ENCODE data around the gene LTBR. TPM values are rescaled to one million over a fixed set of nuclear protein-coding genes. Genes with fewer than 3 reads are reported as not detected.
"Not testable (repeated sequence)": the region's sequence is repeated elsewhere in the genome, so short reads cannot be mapped to it uniquely, and the experiment has no call there.

Gene LTBR
- total RNA-seq, result 28.2 TPM

DNA sequence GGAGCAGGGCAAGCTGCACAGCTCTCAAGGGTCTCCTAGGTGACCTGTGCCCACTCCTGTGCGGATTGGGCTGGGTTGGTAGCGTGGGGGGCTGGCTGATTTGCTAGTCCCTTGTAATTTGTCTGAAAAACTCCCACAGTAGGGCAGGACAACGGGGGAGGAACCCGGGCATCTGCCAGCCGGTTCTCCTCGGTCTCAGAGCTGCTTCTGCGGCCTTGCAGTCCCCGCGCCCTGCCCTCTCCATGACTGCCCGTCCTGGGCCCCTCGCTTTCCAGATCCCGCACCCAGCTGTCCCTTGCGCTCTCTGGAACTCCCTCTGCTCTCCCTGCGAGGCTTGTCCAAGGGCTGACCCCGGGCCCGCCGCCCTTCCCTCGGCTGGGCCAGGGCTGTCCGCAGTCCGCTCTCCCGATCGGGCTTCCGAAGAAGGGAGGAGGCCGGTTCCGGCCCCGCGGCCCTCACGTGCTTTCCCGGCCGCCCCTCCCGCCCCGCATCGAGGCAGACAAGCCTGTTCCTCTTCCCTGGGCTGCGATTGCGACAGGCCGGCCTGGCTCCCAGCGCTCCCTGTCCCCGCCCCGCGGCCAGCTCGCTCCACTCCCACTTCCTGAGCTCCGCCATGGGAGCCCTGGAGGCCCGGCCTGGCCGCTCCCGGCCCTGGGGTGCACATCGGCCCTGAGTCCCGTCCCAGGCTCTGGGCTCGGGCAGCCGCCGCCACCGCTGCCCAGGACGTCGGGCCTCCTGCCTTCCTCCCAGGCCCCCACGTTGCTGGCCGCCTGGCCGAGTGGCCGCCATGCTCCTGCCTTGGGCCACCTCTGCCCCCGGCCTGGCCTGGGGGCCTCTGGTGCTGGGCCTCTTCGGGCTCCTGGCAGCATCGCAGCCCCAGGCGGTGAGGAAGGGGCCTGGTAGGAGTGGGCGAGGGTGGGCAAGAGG, at the start of gene LTBR:
Gene LTBR (plus strand): TSS at position 591 of the 927 bp plus-strand sequence. CDS start 197 bp downstream, at position 788.
- peak; percentile 80 for DNase-seq

DNA sequence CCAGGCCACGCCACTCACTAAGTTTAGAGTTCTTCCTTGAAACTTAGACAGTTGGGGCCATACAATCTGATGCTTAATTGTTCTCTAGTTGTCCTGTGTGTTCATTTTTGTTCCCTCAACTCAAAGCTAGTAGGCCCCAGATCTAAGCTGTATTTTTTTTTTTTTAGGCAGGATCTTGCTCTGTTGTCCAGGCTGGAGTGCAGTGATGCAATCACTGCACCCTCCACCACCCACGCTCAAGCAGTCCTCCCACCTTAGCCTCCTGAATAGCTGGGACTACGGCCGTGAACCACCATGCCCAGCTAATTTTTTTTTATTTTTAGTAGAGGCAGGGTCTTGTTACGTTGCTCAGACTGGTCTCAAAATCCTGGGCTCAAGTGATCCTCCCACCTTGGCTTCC, 49.6 kb upstream of the LTBR start:
- no peak for DNase-seq

DNA sequence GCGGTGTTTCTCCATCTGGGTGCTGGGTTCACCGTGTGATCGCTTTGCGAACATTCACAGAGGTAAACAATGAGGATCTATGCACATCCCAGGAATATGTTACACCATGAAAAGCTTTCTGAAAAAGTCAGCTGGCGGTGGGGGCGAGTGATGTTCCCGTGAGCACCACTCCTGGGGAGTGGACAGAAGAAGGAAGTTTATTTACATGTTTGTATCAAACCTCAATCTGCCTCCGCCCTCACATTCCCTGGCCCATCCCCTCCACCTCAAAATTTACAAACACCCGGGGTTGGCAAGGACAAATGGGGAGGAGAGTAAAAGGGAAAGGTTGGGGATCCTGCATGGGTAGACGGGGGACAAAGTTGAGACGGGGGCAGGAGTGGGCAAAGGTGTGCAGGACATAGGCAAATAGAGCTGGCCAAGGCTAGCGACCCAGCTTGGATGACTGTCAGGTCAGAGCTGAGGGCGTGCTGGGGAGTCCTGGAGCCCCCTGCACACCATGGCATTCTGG, 49.0 kb upstream of the LTBR start:
- DNase-seq, result no peak

DNA sequence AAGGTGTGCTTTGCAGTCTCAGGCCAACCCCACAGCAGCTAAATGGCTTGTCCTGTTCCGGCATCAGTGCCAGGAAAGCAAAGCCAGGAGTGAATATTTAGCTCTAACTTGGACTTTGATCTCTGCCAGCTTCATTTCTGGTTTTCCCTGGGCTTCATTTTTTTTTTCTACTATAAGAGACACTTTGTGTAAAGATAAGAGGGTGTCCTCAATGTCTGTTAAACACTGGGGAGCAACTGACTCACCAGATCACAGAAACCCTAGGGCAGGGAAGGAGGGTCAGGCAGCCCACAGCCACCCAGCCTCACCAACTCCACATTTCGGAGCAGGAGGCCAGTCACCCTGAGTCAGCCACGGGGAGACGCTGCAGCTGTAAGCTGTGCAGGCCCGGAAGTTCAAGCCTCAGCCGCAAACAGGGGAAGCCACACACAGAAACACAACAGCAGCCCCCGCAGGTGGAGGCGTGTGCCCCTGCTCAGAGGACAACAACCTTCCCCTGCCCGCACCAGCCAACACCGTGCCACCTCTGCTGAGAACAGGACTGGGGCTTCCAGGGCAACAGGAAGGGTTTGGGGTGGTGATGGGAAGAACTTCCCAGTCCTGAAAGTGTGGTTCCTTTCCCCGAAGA, 48.4 kb upstream of the LTBR start:
- DNase-seq, result no peak

DNA sequence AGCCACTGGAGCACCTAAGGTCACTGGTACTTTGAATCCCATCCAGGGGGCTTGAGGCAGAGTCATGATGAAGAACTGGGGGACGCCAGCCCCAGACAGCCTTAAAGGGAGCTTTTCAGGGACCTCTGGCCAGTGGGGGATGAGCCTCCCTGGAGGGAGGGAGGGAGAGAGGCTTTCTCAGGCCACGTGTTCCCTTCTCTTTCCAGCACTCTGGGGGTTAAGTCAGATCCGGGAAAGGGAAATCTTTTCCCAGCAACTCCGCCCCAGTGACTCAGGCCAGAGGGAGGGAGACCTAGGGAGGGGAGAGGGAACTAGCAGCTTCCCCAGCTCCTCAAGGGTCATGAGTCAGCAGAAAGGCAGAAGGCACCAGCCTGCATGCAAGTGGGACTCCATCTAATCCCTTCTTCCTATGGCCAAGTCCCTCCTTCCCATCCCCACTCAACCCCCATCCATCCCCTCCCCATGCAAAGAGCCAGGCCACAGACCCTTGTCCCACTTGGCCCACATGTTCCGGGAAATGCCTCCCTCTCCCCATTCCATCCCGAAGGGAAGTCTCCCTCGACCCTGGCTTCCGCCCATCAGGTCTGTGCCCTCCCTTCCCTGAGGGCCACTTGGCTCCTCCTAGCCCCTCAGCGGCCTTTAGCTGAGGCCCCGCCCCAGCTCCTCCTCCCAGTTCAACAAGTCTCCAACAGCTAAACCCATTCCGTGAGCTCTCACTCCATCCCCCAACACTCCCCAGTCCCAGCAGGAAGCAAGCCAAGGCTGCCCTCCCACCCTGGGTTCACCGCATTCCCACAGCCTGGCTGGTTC, 47.7 kb upstream of the LTBR start:
- peak; percentile 98 for DNase-seq

DNA sequence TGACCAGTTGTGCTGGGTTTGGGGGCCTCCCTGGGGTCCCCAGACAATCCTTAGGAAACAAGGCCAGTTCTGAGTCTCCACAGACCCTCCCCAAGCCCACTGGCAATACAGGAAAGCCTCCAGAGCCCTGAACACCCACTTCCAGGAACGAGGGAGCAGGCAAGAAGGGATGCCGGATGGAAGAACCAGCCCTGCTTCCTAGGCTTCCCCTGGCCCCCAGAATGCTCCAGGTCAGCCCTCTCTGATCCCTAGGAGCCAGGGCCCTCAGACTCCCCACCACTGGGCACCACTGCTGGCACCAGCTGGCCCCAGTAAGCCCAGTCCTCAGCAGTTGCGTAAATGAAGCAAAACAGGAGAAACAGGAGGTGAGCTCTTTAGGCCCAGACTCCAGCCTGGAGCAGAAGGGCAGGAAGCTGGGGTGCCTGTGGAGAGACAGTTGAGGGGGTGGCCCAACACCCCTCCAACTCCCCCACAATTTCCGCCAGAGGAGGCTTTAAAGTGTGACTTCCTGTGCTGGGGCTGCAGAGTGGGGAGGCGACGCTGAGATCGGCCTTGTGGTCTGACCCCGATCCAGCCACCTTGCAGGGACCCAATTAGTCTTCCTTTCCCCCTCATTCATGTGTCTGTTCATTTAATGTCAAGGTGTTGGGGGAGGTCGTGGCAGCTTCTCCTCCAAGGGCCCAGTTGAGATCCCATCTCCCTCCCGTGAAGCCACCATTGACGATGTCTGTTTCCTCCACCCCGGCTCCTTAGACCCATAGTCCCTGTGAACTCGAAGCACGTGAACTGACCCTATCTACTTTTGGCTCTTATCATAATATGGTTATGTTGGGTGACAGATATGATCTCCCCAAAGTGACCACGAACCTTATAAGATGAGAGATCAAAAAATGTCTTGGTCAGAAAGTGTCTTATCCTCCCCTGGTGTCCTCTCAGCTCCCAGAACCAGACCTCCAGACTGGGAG, 46.8 kb upstream of the LTBR start:
- DNase-seq, result no peak

DNA sequence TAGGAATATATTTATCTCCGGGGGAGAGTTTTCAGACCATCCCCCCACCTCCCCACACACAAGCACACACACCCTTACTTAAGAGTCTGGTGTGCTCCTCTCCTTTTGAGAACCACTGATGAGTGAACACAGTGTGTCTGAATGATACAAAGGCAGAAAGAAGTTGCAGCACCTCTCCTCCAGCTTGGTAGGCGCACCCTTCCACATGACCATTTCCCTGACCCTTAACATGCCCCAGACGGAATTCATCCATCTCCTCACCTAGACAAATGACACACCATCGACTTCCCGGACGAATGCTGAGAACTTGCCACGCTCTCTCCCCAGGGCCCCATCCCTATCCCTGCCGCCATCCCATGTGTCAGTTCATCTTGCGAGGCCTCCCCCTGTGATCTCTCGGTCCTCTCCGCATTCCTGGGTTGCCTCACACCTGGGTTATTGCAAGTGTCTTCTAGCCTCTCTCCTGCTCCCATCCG, 46.0 kb upstream of the LTBR start:
- no peak for DNase-seq

DNA sequence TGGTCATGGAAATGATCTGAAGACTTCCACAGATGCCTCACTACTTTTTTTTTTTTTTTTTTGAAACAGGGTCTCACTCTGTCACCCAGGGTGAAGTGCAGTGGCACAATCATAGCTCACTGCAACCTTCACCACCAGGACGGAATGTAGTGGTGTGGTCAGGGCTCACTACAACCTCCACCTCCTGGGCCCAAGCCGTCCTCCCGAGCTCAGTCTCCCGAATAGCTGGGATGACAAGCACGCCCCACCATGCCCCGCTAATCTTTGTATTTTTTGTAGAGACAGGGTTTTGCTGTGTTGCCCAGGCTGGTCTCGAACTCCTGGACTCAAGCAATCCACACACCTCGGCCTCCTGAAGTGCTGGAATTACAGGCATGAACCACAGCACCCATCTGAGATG, 45.4 kb upstream of the LTBR start:
- not testable (repeated sequence) for DNase-seq

DNA sequence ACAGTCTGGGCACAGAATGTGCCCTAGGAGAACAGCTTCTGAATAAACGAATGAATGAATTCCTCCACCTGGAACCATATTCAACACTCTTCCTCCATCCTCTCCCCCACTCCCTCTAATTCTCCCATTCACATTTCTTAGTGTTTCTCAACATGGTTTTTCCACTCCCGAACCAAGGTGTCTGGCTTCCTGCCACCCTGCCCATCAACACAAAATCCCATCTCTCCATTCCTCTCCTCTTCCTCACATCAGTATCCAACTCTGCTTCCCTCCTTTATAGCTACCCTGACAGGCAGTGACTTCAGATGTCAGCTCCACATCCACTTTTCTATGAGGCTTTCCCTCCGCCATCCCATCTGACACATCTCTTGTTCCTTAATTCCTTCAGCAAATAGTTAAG, 45.0 kb upstream of the LTBR start:
- no peak for DNase-seq

DNA sequence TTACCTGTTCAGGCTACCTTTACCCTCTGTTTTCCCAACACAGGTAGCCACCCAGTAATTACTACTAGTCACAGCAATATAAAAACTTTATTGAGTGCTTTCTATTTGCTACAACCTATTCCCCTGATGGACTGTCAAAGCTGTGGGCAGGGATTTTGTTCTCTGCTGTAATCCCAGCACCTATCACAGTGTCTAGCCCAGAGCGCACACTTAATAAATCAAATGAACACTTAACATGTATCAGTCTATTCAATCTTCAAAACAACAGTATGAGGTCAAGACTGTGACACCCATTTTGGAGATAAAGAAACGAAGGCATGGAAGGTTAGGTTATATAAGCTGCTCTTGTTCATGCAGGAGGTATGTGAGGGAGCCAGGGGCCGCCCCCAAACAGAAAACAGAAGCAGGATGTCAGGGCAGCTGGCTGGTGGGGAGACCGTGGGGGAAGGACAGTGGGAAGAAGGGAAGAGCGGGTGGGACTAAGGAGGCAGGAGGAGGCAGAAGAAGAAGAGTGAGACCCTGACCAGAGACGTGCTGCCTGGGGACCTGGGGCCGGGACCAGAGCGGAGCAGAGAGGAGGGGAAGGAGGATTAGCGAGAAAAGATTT, 43.8 kb upstream of the LTBR start:
- DNase-seq, result no peak

DNA sequence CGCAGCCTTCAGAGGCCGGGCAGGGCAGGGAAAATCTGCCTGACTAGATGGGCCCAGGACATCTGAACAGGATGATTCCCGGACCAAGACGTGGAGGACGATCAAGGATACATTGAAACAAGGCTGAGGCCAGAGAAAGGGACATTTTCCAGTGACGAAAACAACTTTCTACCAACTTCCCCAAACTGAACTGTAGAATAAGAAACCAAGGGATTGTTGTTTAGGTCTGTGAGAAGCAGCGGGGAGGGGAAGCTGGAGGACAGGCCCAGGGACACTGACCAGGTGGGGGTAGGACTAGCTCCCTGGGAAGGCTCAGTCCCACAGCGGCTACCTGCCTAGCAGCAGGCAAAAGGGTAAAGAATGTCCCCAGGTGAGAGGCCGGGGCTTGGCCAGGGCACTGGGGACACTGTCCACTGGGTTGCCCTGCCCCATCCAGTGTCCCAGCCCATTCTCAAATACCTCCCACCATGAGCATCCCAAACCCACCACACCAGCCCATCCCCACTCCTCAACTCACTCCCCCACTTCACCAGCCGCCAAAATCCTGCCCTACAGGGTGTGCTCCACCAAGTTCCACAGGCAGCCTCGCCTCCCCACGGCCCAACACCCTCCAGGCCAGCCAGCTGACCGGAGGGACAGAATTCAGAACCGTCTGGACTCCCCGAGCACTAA, 43.1 kb upstream of the LTBR start:
- DNase-seq, result no peak

DNA sequence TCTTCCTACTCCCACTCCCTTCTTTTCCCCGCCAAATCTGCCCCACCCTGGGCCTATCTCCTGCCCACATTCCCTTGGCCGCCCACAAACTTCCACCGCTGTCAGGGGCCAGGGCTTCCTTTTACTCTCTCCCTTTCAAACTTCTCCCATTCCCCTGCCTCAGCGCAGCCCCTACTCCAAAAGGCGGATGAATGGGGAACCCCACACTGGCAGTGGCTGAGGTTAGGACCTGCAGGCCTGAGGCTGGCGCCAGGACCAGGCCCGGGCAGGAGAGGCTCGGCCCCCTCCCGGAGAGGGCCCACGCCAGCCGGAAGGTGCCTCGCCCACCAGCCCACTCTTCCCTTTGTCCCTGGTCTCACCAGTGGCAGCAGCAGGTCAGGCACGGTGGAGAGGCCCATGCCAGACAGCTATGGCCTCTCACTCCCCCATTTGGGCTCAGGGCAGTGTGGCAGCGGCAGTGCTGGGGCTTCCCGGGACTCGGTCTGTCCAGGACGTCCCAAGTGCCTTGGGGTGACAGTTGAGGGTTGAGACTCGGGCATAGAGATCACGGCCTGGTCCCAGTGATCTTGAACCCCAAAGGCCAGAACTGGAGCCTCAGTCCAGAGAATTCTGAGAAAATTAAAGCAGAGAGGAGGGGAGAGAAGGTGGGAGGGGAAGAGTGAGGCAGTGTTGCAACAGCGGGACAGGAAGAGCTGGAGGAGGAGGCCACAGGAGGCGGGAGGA, 42.4 kb upstream of the LTBR start, which contains the start of gene TNFRSF1A:
Gene TNFRSF1A (minus strand): TSS at position 660 of the 723 bp plus-strand sequence. CDS start 262 bp downstream, at position 398.
- peak; percentile 88 for DNase-seq

DNA sequence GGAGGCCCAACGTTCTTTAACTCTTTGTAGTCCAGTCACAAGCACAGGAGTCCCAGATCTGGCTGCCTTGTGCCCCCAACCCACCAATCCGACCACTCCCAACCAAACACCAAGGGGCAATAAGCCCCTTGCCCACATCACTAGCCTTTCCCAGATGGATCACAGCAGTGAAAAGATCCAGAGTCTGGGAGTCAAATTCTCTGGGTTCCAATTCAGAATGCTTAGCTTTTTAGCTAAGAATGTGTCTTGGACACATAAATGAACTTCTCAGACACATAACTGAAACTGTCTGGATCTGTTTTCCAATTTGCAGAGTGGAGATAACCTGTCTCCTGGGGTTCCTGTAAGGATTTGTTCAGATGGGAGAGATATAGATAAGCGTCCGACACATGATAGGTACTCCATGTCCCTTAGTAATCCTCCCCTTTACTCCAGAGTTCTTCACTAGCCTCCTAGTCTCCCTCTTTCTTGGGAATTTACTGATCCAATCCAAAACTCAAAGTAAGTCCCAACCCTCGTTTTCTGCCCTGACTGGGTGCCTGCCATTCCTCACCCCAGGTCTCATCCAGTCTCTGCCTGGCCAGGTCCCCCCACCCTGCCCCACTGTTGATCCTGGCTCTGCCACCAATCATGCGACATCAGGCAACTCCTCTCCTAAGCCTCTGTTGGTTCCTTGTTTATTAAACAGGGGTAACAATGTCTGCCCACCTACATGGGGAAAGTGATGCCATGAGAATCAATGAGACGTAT, 41.6 kb upstream of the LTBR start:
- DNase-seq, result no peak

DNA sequence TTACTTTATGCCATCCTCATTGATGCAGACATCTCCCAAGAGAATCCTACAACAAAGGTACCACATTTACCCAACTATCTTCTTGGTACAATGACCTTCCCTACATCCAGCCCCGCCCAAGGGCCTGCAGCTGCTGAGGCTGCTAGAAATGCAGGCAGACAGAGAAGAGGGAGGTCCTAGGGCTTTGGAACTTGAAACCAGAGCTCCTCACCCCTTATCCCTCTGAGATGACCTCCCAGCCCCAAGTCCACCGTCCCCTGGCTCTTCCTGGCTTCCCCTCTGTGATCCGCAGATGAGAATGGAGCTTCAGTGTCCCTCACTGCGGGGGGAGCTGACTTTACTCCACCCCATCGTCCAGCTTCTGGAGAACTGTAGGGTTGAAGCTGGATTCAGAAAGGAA, 40.4 kb upstream of the LTBR start:
- no peak for DNase-seq

DNA sequence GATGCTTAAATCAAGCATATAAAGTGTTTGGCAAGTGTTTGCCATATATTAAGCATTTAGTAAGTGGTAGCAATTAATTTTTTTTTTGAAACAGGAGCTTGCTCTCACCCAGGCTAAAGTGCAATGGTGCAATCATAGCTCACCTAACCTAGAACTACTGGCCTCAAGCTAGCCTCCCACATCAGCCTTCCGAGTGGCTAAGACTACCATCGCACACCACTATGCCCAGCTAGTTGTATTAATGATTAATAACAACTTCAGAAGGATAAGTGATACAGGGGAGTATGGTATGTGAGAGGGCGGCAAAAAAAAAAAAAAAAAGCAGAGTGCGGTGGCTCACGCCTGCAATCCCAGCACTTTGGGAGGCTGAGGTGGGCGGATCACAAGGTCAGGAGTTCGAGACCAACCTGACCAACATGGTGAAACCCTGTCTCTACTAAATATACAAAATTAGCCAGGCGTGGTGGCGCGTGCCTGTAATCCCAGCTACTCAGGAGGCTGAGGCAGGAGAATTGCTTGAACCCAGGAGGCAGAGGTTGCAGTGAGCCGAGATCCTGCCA, 39.8 kb upstream of the LTBR start:
- DNase-seq, result not testable (repeated sequence)

DNA sequence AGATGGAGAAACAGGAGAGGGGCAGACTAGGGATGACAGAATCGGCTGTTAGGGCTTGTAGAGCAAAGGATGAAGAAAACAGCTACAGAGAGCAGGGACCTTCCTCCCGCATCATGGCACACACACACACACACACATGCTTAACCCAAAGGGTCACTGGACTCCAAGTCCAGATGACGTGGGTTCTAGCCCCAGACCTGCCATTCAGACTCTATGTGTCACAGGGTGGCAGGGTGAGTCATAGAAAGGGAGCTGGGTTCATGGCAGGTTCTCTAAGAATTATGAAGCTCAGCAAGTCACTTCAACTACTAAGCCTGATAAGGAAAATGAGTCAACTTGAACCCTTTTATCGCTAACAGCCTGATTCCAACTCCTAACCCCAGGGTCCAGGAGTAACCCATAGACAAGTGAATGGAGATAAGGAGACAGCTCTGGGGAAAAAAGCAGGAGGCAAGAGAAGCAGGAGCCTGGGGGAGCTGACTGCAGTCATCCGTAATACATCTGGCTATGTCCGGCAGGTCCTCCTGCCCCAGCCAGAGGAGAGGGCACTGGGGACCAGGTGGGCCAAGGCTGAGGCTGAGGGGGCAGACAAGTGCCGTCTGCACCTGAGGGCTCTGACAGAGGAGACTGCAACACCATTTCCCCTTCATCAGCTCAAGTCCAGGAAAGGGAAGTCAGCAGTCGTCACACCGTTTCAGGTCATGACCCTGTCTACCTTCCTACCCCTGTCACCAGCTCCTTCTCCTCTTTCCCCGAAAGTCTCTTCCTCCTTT, 38.5 kb upstream of the LTBR start:
- DNase-seq, result no peak

DNA sequence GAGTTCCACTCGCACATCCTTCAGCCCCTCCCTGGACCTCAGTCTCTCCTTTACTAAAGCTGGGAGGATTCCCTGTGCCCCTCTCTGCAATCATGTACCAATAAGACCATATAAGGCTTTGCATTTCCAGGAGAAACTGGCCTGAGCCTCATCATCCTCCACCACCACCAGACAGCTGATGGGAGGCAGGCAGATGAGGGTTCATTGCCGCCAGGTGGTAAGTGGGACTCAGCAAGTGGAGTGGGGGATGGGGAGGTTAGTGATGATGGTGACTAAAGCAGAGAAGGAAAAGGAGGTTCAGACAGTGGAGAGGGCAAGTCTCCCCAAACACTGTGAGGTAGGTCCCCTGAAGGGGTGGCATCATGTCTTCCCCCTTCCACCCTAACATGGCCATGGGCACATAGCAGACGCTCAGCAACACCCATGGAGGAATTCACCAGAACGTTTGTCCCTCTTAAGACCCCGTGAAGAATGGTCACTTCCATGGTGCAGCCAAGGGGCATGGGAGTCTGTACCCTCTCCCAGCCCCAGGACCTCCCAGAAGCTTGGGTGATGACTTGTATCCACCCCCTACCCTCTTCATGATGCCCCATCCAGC, 37.6 kb upstream of the LTBR start:
- no peak for DNase-seq
